Fibroblast of skin of scalp (primary cell): ENCODE data around the gene TMEM151B. TPM values are rescaled to one million over a fixed set of nuclear protein-coding genes. Genes with fewer than 3 reads are reported as not detected.
"Not testable (repeated sequence)": the region's sequence is repeated elsewhere in the genome, so short reads cannot be mapped to it uniquely, and the experiment has no call there.

Source experiments
- DNase-seq: peaks from one replicate; pipeline ENCODE4 v3.0.0-alpha.2; 2013
- polyA plus RNA-seq, 2 experiments: library from polyadenylated mRNA; unstranded; fragments of 120-200 nt; gene quantifications; one replicate each; pipeline ENCODE4 v1.2.1, GENCODE V29; 2013; ENCODE audit not compliant: insufficient read length in 2 of 2

Gene TMEM151B
- polyA plus RNA-seq (2013, experiment 1 of 2; ENCODE audit: insufficient read length) = 0.12 TPM
- 0.58 TPM for polyA plus RNA-seq (2013, experiment 2 of 2; ENCODE audit: insufficient read length)

DNA sequence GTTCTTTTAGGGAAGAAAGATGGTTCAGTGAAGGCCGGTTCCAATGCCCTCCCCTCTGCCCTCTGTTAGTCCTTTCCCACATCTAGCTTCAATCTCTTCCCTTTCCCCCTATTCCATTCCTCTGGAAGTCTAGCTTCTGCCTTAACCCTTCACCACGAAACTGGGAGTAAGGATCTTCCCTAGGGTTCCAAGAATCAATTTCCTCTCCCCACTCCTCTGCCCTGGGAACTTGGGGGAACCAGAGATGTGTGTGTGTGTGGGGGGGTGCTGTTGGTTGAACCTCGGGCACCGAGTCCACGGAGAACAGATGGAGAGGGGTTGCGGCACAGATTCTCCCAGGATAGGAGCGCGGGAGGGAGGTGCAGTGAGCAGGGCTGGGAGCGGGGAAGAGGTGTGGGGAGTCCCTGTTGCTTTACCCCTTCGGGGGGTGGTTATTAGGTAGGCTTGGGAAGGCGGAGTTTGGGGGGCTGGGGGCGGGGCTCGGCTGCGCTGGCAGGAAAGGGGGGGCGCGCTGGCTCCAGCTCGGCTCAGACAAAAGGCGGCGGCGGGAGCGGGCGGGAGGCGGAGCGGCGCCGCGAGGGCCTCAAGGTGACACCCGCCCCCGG, at the start of gene TMEM151B:
Gene TMEM151B (plus strand): TSS at position 530 of the 605 bp plus-strand sequence. CDS start 293 bp downstream, outside the sequence.
- no peak for DNase-seq

DNA sequence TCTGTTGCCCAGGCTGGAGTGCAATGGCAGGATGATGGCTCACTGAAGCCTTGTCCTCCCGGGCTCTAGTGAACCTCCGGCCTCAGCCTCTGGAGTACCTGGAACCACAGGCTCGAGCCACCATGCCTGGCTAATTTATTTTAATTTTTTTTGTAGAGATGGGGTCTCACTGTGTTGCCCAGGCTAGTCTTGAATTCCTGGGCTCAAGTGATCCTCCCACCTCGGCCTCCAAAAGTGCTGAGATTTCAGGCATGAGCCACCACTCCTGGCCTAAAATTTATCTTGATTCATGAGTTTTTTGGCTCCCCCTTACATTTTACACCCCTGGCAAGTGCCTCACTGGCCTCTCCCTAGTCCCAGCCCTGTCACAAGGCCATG, 49.3 kb upstream of the TMEM151B start:
- DNase-seq = no peak

- peak; percentile 87 for DNase-seq
Measured at GRCh38 chr6:44221291-44221960, 48.8 kb upstream of the TMEM151B start.

GRCh38 chr6:44221961-44222335, 48.3 kb upstream of the TMEM151B start:
- no peak for DNase-seq

DNA sequence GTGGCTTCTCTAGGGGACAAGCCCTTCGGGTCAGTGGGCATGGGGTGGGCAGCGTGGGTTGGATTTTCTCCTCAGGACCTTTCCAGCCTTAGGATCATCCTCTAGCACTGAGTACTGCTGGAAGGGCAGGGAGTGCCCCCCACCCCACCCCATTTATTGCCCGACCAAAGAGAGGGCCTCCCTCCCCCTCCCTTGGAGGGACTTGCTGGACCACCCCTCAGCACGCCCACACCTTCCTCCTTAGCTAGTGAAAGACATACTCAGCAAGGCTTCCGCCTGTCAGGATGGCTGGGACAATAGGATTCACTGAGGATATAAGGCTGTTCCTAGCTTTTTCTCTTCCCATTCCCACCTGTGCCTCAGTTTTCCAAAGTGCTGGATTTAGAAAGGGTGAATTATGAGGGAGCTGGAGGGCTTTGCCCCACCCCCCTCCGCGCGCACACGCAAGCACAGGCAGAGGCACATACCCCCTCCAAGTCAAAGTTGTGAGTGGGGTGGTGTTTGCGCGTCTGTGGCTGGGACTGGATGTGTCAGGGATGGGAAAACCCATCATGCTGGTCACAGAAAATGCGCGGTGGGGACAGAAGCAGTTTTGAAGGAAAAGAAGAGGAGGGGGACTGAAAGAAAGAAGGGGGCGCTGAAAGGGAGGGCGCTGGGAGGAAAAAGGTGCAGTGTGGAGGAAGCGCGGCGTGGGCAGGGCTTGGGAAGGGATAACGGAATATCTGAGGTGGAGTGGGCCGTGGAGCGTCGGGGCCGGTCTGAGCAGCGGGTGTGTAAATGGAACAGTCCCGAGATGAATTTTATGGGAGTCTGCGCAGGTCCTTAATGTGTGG, 47.5 kb upstream of the TMEM151B start:
- no peak for DNase-seq

- DNase-seq = peak; percentile 46
Measured at GRCh38 chr6:44223319-44224028, 46.8 kb upstream of the TMEM151B start, which contains the start of gene SLC29A1. Gene SLC29A1 (plus strand): TSS chr6:44223595. CDS start chr6:44227314, 3,719 bp downstream.

- DNase-seq = peak; percentile 21
Measured at GRCh38 chr6:44224029-44224964, 46.0 kb upstream of the TMEM151B start.

DNA sequence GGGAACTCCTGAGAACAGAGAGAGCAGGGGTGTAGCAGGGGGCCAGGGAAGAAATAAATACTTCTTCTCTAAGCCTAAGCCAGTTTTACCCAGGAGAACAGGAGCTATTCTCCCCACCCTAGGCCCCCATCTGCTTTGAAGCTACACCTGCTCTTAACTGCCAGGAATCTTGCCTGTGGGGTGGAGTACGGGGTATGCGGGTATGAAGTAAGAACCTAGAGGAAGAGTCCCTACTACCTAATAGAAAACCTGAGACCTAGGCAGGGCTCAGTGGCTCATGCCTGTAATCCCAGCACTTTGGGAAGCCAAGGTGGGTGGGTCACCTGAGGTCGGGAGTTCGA, 45.3 kb upstream of the TMEM151B start:
- no peak for DNase-seq

- no peak for DNase-seq
Measured at GRCh38 chr6:44225579-44226325, 44.5 kb upstream of the TMEM151B start.

DNA sequence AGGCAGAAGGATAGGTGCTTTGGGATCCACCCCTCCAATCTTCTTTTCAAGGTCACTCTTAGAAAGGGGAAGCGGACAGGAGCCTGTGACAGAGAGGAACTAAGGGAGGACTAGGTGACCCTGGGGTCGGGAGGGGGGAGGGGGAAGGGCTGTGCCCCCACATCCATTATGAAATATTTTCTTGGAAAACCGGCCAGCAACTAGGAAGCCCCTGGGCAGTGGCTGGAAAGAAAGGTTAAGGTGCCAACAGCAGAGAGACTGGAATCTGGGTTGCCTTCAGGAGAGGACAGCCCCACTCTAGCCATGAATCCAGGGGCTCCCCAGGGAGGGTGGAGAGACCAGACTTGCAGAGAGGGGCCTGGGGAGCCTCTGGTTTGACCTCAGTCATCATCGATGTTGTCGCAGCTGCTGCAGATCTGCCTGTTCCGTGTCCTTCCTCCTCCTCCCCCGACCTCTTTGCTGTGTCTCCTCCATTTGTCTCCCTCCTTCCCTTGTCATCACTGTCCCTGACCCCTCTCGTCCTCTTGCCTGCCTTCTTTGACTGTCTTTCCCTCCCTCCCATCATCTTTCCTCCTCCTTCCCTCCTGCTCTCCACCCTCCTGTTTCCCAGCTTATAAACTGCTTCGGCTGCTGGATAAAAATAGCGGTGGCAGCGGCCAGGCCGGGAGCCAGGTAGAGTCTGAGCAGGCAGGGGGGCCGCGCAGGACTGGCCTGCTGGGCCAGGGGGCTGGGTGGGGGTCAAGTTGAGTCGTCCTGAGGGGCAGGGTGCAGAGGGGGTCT, 43.7 kb upstream of the TMEM151B start:
- DNase-seq = no peak

DNA sequence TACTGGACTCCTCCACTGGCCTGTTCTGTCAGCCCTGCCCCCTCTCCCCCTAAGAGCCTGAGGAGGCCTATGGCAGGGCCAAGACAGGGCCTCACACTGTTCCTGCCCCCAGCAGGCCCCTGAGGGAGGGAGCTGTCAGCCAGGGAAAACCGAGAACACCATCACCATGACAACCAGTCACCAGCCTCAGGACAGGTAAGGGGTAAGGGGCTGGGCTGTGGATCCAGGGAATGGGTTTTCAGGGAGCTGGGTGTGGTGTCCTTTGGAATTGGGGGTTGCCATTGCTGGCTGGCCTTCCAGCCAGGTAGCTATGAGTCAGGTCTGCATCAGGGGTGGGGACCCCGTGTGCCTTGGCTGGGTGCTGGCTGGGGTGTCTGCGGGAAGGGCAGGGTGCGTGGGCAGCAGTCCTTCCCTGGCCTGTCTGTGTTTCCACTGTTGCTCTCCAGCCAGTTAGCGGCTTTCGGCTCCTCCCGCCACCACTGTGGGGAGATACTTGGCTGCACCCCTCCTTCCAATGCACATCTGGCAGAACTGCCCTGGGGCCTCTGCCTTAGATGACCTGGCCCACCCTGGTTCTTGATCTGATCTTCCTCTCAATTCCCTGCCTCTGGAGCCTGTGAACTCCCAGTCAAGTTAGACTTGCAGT, 43.0 kb upstream of the TMEM151B start:
- DNase-seq = no peak

- no peak for DNase-seq
Measured at GRCh38 chr6:44228031-44228430, 42.2 kb upstream of the TMEM151B start.

GRCh38 chr6:44228433-44228832, 41.8 kb upstream of the TMEM151B start:
- no peak for DNase-seq

DNA sequence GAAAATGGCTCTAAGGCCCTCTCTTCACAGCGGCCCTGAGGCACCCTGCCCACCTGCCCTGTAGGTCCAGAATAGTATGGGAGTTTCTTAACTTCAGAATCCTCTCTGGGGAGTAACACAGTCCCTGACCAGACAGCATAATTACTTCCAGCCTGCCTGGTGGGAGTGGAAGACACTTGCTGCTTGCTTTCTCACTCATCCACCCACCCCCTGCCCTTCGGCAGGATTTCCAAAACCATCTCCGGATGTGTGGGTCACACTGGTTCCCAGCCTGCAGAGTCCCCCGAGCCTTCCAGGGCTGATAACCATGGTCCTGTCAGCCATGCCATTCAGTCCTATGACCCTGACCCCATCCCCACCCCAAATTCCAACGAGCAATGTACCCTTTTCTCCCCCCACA, 41.4 kb upstream of the TMEM151B start:
- peak; percentile 15 for DNase-seq

DNA sequence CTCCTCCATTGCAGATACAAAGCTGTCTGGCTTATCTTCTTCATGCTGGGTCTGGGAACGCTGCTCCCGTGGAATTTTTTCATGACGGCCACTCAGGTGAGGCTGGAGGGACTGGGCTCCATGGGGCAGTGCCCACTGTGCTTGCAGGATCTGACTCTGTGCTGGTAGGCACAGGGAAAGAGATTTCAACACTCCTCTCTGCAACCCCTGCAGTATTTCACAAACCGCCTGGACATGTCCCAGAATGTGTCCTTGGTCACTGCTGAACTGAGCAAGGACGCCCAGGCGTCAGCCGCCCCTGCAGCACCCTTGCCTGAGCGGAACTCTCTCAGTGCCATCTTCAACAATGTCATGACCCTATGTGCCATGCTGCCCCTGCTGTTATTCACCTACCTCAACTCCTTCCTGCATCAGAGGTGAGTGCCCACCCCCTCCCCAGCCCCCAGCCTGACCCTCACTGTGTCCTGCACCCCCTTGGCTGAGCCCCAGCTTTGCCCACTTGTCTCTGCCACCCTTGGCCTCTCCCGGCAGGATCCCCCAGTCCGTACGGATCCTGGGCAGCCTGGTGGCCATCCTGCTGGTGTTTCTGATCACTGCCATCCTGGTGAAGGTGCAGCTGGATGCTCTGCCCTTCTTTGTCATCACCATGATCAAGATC, 40.7 kb upstream of the TMEM151B start:
- no peak for DNase-seq

DNA sequence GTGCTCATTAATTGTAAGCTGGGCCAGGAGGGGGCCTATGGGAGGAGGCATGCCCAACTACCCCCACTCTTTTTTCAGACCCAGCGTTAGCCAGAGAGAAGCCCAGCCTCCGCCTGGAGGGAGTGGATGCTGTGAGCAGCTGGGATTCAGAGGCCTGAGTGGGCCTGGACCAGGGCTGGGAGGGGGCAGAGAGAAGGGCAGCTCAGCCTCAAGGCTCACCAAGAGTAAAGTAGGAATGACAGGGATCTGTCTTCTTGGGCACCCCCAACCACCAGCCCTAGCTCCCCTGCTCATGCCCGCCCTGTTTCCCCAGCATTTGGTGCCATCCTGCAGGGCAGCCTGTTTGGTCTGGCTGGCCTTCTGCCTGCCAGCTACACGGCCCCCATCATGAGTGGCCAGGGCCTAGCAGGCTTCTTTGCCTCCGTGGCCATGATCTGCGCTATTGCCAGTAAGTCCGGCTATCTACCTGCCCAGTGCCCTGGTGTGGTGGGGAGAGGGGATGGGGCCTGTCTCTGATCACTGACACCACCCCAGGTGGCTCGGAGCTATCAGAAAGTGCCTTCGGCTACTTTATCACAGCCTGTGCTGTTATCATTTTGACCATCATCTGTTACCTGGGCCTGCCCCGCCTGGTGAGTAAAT, 40.1 kb upstream of the TMEM151B start:
- no peak for DNase-seq

GRCh38 chr6:44231426-44231825, 38.8 kb upstream of the TMEM151B start:
- DNase-seq = not testable (repeated sequence)
